ENCODE results near the gene C2orf68. TPM values are rescaled to one million over a fixed set of nuclear protein-coding genes. Genes with fewer than 3 reads are reported as not detected.

Gene C2orf68
- total and polyA plus RNA-seq, 2 of the 13 experiments (the other 11 are each of a cell fraction or from before 2014, with no cell fraction given): 47.1 to 77.4 TPM

DNA sequence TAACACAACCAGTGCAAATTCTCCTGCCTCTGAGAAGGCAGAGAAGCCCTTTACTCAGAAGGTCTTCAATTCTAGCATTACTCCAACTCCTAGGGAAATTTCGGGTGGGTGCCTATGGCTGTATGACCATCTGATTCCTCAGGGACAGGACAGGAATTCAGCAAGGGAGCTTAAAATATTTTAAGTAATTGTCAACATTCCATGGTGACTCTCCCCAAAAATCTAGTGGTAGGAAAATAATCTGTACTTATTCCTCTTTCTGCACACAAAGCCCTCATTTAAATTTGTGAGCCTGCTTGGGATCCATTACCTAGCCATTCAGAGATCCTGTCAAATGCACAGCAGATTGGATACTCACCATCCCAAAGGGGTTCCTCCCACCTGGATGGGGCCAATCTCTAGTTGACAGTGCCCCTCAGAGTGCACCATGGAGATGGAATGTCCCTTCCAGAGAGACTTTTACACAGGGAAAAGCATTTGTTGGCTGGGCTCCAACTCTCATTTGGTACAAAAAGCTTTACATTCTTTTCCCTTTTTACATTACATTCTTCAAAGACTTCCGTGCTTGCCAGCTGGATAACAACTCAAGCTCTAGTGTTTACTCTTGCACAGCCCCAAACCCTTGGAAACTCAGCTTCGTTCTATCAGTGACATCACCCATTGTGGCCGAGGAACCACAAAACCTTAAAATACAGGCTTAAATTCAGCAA, 6.3 kb downstream of the C2orf68 start (continued):
- TF ChIP-seq, protein P1, sequence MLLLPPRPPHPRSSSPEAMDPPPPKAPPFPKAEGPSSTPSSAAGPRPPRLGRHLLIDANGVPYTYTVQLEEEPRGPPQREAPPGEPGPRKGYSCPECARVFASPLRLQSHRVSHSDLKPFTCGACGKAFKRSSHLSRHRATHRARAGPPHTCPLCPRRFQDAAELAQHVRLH (CRISPR knock-in tag; IDR thresholded peaks at IDR 0.05; ENCODE audit: borderline replicate concordance, low read depth): no peak
- TF ChIP-seq ZNF616 (CRISPR knock-in tag; IDR thresholded peaks at IDR 0.05; ENCODE audit: low read depth): no peak
- TF ChIP-seq, protein P2, sequence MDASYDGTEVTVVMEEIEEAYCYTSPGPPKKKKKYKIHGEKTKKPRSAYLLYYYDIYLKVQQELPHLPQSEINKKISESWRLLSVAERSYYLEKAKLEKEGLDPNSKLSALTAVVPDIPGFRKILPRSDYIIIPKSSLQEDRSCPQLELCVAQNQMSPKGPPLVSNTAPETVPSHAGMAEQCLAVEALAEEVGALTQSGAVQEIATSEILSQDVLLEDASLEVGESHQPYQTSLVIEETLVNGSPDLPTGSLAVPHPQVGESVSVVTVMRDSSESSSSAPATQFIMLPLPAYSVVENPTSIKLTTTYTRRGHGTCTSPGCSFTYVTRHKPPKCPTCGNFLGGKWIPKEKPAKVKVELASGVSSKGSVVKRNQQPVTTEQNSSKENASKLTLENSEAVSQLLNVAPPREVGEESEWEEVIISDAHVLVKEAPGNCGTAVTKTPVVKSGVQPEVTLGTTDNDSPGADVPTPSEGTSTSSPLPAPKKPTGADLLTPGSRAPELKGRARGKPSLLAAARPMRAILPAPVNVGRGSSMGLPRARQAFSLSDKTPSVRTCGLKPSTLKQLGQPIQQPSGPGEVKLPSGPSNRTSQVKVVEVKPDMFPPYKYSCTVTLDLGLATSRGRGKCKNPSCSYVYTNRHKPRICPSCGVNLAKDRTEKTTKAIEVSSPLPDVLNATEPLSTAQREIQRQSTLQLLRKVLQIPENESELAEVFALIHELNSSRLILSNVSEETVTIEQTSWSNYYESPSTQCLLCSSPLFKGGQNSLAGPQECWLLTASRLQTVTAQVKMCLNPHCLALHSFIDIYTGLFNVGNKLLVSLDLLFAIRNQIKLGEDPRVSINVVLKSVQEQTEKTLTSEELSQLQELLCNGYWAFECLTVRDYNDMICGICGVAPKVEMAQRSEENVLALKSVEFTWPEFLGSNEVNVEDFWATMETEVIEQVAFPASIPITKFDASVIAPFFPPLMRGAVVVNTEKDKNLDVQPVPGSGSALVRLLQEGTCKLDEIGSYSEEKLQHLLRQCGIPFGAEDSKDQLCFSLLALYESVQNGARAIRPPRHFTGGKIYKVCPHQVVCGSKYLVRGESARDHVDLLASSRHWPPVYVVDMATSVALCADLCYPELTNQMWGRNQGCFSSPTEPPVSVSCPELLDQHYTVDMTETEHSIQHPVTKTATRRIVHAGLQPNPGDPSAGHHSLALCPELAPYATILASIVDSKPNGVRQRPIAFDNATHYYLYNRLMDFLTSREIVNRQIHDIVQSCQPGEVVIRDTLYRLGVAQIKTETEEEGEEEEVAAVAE (CRISPR knock-in tag; IDR thresholded peaks at IDR 0.05; ENCODE audit: borderline replicate concordance): no peak
- no peak for TF ChIP-seq PHF8 (CRISPR knock-in tag; IDR thresholded peaks at IDR 0.05)
- TF ChIP-seq SRSF9 (IDR thresholded peaks at IDR 0.05; ENCODE audit: borderline replicate concordance, insufficient read depth, low read depth, low read length, poor library complexity, severe bottlenecking): no peak
- TF ChIP-seq HDAC2 (CRISPR knock-in tag; IDR thresholded peaks at IDR 0.05): 0 out of 2 replicates have a peak, but pooled peaks have one; percentile 12
- no peak for TF ChIP-seq ZNF143 (CRISPR knock-in tag; IDR thresholded peaks at IDR 0.05)
- TF ChIP-seq ZFP1 (CRISPR knock-in tag; IDR thresholded peaks at IDR 0.05): no peak
- no peak for TF ChIP-seq NCOR1 (IDR thresholded peaks at IDR 0.05; ENCODE audit: borderline replicate concordance, low read length)
- TF ChIP-seq SP4 (CRISPR knock-in tag; IDR thresholded peaks at IDR 0.05): no peak
- TF ChIP-seq PAF1 (CRISPR knock-in tag; IDR thresholded peaks at IDR 0.05): peak; percentile 66
- peak; percentile 28; the same call in 1 of the 2 replicates for TF ChIP-seq ELF3 (CRISPR knock-in tag; IDR thresholded peaks at IDR 0.05)
- TF ChIP-seq MEIS1 (CRISPR knock-in tag; IDR thresholded peaks at IDR 0.05; ENCODE audit: borderline replicate concordance): no peak
- TF ChIP-seq ZNF44 (CRISPR knock-in tag; IDR thresholded peaks at IDR 0.05): no peak
- TF ChIP-seq, protein P3, sequence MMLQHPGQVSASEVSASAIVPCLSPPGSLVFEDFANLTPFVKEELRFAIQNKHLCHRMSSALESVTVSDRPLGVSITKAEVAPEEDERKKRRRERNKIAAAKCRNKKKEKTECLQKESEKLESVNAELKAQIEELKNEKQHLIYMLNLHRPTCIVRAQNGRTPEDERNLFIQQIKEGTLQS (CRISPR knock-in tag; IDR thresholded peaks at IDR 0.05): 0 out of 2 replicates have a peak, but pooled peaks have one; percentile 8
- TF ChIP-seq SIX4 (CRISPR knock-in tag; IDR thresholded peaks at IDR 0.05): no peak
- TF ChIP-seq KMT2B (CRISPR knock-in tag; IDR thresholded peaks at IDR 0.05): no peak
- no peak for TF ChIP-seq ZSCAN21 (CRISPR knock-in tag; IDR thresholded peaks at IDR 0.05; ENCODE audit: borderline replicate concordance)
- TF ChIP-seq DMAP1 (CRISPR knock-in tag; IDR thresholded peaks at IDR 0.05): no peak
- TF ChIP-seq HNRNPLL (IDR thresholded peaks at IDR 0.05; ENCODE audit: low read depth, low read length, poor library complexity, severe bottlenecking): no peak
- no peak for TF ChIP-seq ZFP36L1 (CRISPR knock-in tag; IDR thresholded peaks at IDR 0.05)
- TF ChIP-seq FOXP1 (IDR thresholded peaks at IDR 0.05): no peak
- no peak for TF ChIP-seq FOXP1 (CRISPR knock-in tag; IDR thresholded peaks at IDR 0.05)
- TF ChIP-seq ZNF354B (CRISPR knock-in tag; IDR thresholded peaks at IDR 0.05): no peak
- TF ChIP-seq, protein P4, sequence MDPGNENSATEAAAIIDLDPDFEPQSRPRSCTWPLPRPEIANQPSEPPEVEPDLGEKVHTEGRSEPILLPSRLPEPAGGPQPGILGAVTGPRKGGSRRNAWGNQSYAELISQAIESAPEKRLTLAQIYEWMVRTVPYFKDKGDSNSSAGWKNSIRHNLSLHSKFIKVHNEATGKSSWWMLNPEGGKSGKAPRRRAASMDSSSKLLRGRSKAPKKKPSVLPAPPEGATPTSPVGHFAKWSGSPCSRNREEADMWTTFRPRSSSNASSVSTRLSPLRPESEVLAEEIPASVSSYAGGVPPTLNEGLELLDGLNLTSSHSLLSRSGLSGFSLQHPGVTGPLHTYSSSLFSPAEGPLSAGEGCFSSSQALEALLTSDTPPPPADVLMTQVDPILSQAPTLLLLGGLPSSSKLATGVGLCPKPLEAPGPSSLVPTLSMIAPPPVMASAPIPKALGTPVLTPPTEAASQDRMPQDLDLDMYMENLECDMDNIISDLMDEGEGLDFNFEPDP (CRISPR knock-in tag; conservative IDR thresholded peaks at IDR 0.05): no peak
